ENCODE measurements around the gene OOSP2. TPM values are rescaled to one million over a fixed set of nuclear protein-coding genes. Genes with fewer than 3 reads are reported as not detected.

Gene OOSP2
- total RNA-seq, 1 donor from 2014 or later, result not detected

DNA sequence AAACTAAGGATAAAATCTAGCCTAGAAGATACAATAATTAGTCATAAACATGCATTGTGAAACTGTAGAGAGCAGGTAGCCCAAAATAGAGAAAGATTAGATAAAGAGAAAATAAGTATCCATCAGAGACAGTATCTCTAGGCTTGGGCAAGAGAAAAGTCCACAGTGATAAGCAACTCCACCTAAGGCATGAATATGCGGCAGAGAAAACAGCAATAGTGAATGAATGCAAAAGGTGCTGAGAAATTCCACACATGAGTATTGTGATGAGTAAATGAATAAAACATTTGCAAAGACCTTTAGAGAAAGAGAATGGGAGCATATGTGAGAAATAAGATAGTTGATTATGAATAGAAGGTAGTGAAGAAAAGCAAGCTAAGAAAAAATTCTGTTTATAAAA is 57.0 kb downstream of the OOSP2 start:
- H3K27me3 ChIP-seq (ENCODE audit: insufficient read depth, low read length), result no peaks in the 10 kb centered on the region
- H3K4me3 ChIP-seq (ENCODE audit: insufficient read depth, low read depth, low read length), result no peak overlapping the region
- peaks cover 1% of the 10 kb centered on the region for H3K9me3 Mint-ChIP-seq (ENCODE audit: unreplicated experiment)
- no peak overlapping the region for H3K27ac ChIP-seq (ENCODE audit: low read depth, low read length)
- H2AFZ ChIP-seq (ENCODE audit: low read depth, low read length), result no peak overlapping the region
- H3K9ac ChIP-seq (ENCODE audit: low read length), result no peak overlapping the region
- no peaks in the 10 kb centered on the region for H4K20me1 ChIP-seq (ENCODE audit: insufficient read depth, low read length)
- H3K4me1 Mint-ChIP-seq (ENCODE audit: low read depth, unreplicated experiment), result no peaks in the 10 kb centered on the region
- no peaks in the 10 kb centered on the region for H3K36me3 Mint-ChIP-seq (ENCODE audit: low read depth, unreplicated experiment)
- no peak overlapping the region for H3K4me3 Mint-ChIP-seq (ENCODE audit: unreplicated experiment)
- no peaks in the 10 kb centered on the region for H3K36me3 ChIP-seq (ENCODE audit: insufficient read depth, low read length)
- no peaks in the 10 kb centered on the region for H3K4me1 ChIP-seq (ENCODE audit: insufficient read depth, low read length)
- no peak overlapping the region for H3K4me2 ChIP-seq (ENCODE audit: low read length)
- H3K9me3 ChIP-seq (ENCODE audit: insufficient read depth, low read depth, low read length), result no peaks in the 10 kb centered on the region
- FAIRE-seq (no peak), DNase-seq (ENCODE audit: low read depth) (no peak)
- no peak for TF ChIP-seq EZH2 (IDR thresholded peaks at IDR 0.05; ENCODE audit: insufficient read depth, low read length)
- TF ChIP-seq, protein P1, sequence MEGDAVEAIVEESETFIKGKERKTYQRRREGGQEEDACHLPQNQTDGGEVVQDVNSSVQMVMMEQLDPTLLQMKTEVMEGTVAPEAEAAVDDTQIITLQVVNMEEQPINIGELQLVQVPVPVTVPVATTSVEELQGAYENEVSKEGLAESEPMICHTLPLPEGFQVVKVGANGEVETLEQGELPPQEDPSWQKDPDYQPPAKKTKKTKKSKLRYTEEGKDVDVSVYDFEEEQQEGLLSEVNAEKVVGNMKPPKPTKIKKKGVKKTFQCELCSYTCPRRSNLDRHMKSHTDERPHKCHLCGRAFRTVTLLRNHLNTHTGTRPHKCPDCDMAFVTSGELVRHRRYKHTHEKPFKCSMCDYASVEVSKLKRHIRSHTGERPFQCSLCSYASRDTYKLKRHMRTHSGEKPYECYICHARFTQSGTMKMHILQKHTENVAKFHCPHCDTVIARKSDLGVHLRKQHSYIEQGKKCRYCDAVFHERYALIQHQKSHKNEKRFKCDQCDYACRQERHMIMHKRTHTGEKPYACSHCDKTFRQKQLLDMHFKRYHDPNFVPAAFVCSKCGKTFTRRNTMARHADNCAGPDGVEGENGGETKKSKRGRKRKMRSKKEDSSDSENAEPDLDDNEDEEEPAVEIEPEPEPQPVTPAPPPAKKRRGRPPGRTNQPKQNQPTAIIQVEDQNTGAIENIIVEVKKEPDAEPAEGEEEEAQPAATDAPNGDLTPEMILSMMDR (IDR thresholded peaks at IDR 0.05; ENCODE audit: insufficient read depth, low read depth, low read length), result no peak
- H3K27ac Mint-ChIP-seq (ENCODE audit: unreplicated experiment), result no peak overlapping the region
- H3K27me3 Mint-ChIP-seq (ENCODE audit: low read depth, unreplicated experiment), result no peaks in the 10 kb centered on the region
- H3K79me2 ChIP-seq (ENCODE audit: insufficient read depth, low read length), result no peaks in the 10 kb centered on the region

Other genes with a start within 250 kb of the OOSP2 start
- 29.7 and 30.9 TPM in 2 replicates for gene MRPL16, start 229.6 kb upstream of the OOSP2 start, total RNA-seq
- gene CBLIF, start 194.9 kb upstream of the OOSP2 start, total RNA-seq, result not detected in 2 replicates
- 0.45 TPM in 1 of 2 replicates, not detected in the other for gene TCN1, start 173.9 kb upstream of the OOSP2 start, total RNA-seq
- not detected in 2 replicates for gene OOSP3, start 161.6 kb upstream of the OOSP2 start, total RNA-seq
- gene OOSP1, start 102.0 kb upstream of the OOSP2 start, total RNA-seq, result not detected in 2 replicates
- gene OOSP4A, start 76.4 kb upstream of the OOSP2 start, total RNA-seq, result not detected in 2 replicates
- not detected in 2 replicates for gene OOSP4B, start 23.2 kb upstream of the OOSP2 start, total RNA-seq
- not detected in 2 replicates for gene MS4A3, start 16.3 kb downstream of the OOSP2 start, total RNA-seq
- gene MS4A2, start 48.3 kb downstream of the OOSP2 start, total RNA-seq, result not detected in 2 replicates
- not detected in 2 replicates for gene MS4A6A, start 142.7 kb downstream of the OOSP2 start, total RNA-seq
- gene MS4A4E, start 202.7 kb downstream of the OOSP2 start, total RNA-seq, result not detected in 2 replicates
- 0.32 TPM in 1 of 2 replicates, not detected in the other for gene MS4A4A, start 240.3 kb downstream of the OOSP2 start, total RNA-seq